K562 (cell line): ENCODE data around the gene LINGO3. TPM values are rescaled to one million over a fixed set of nuclear protein-coding genes. Genes with fewer than 3 reads are reported as not detected.

Experiments
- MGA ChIP-seq: fragments of 450-650 bp; IDR thresholded peaks from 2 replicates; pipeline ENCODE4 v1.6.1; 2016; ENCODE audit warnings: mild to moderate bottlenecking, moderate library complexity
- ZBTB40 ChIP-seq, 2 experiments: fragments of 450-650 bp in 1 of 2; sonication (generic) in 1 of 2; formaldehyde crosslinking in 1 of 2; IDR thresholded peaks; 2 replicates each; pipeline versions ENCODE4 v1.7.1 to v1.9.0; 2016 to 2022; ENCODE audit warnings: inconsistent platforms in 1 of 2, mild to moderate bottlenecking in 1 of 2, missing genetic modification reagents in 1 of 2
- polyA plus RNA-seq, 8 experiments: library from polyadenylated mRNA; depleted of rRNA in 4 of 8; stranded (reverse) in 5 of 8; unstranded in 3 of 8; fragments of >200 nt; fragmentation: Nextera tagmentation in 2 of 8; fragmentation: Illumina TruSeq in 1 of 8; extraction: Ambion mirVana in 2 of 8; extraction: Trizol in 1 of 8; gene quantifications; 2 replicates each; pipeline versions ENCODE4 v1.2.1 to v1.2.3, GENCODE V29; 2011 to 2014; ENCODE audit warnings: inconsistent platforms in 1 of 8, missing spikeins in 1 of 8
- total RNA-seq, 7 experiments: library from RNA; depleted of rRNA in 6 of 7; stranded (reverse); fragments of >200 nt in 6 of 7; fragmentation: Illumina TruSeq in 2 of 7; extraction: Trizol in 2 of 7; gene quantifications; 2 replicates each; pipeline versions ENCODE4 v1.2.1 to v1.2.3, GENCODE V29; 2011 to 2021; ENCODE audit warnings: low replicate concordance in 1 of 7

LINGO3 gene
- total and polyA plus RNA-seq, 9 of the 15 experiments (the other 6 are each of a cell fraction or from before 2014, with no cell fraction given) = 0.03 to 0.05 (median 0.03) TPM; not detected in 6

- TF ChIP-seq ZBTB40 (IDR thresholded peaks at IDR 0.05) = peak; percentile 25; the same call in 1 of the 2 replicates
- TF ChIP-seq ZBTB40 (CRISPR knock-in tag; IDR thresholded peaks at IDR 0.05) = no peak
- TF ChIP-seq MGA = peak; percentile 37; the same call in 1 of the 2 replicates
Measured at GRCh38 chr19:2345794-2346663, 38.1 kb upstream of the LINGO3 start (continued).
